Measurements from ENCODE around the gene ORM2. TPM values are rescaled to one million over a fixed set of nuclear protein-coding genes. Genes with fewer than 3 reads are reported as not detected.
"Not testable (repeated sequence)": the region's sequence is repeated elsewhere in the genome, so short reads cannot be mapped to it uniquely, and the experiment has no call there.

The ORM2 gene
- total RNA-seq, 1 donor from 2014 or later = not detected

- H4K20me1 ChIP-seq (ENCODE audit: low read depth) = no peaks in the 10 kb centered on the region
- Mint-ChIP-seq H3K4me1 (peaks cover 9% of the 10 kb centered on the region), H3K9me3 (no peaks in the 10 kb centered on the region), H3K4me3 (no peak overlapping the region), H3K36me3 (no peaks in the 10 kb centered on the region), H3K27ac (no peak overlapping the region), H3K27me3 (ENCODE audit: insufficient read depth, low read depth) (peaks cover 5% of the 10 kb centered on the region)
- no peaks in the 10 kb centered on the region for H3K9me3 ChIP-seq (ENCODE audit: low read depth)
- H3F3A ChIP-seq (ENCODE audit: low read depth) = peaks cover 6% of the 10 kb centered on the region
- H3K36me3 ChIP-seq = no peaks in the 10 kb centered on the region
- no peaks in the 10 kb centered on the region for H3K27me3 ChIP-seq
- H2AFZ ChIP-seq (replicated peaks) = no peak overlapping the region
- no peaks in the 10 kb centered on the region for H3K79me2 ChIP-seq (ENCODE audit: low read depth)
- TF ChIP-seq EZH2 (IDR thresholded peaks at IDR 0.05) (no peak), EZH2phosphoT487 (IDR thresholded peaks at IDR 0.05) (no peak)
- TF ChIP-seq, protein P1, sequence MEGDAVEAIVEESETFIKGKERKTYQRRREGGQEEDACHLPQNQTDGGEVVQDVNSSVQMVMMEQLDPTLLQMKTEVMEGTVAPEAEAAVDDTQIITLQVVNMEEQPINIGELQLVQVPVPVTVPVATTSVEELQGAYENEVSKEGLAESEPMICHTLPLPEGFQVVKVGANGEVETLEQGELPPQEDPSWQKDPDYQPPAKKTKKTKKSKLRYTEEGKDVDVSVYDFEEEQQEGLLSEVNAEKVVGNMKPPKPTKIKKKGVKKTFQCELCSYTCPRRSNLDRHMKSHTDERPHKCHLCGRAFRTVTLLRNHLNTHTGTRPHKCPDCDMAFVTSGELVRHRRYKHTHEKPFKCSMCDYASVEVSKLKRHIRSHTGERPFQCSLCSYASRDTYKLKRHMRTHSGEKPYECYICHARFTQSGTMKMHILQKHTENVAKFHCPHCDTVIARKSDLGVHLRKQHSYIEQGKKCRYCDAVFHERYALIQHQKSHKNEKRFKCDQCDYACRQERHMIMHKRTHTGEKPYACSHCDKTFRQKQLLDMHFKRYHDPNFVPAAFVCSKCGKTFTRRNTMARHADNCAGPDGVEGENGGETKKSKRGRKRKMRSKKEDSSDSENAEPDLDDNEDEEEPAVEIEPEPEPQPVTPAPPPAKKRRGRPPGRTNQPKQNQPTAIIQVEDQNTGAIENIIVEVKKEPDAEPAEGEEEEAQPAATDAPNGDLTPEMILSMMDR (IDR thresholded peaks at IDR 0.05) = no peak
- no peak overlapping the region for H3K9ac ChIP-seq
- no peak overlapping the region for H3K27ac ChIP-seq
- DNase-seq (ENCODE audit: low spot score) = no peak
- H3K4me3 ChIP-seq = no peak overlapping the region
- H3K4me2 ChIP-seq = no peak overlapping the region
- peaks cover 8% of the 10 kb centered on the region for H3K4me1 ChIP-seq
Observed at GRCh38 chr9:114319147-114319546, 10.5 kb upstream of the ORM2 start.

GRCh38 chr9:114320710-114321109 lies 9.0 kb upstream of the ORM2 start:
- not testable (repeated sequence) for H3K4me2 ChIP-seq; H3K27me3 ChIP-seq; H3K4me1 ChIP-seq; H2AFZ ChIP-seq (replicated peaks); H3F3A ChIP-seq (ENCODE audit: low read depth); H4K20me1 ChIP-seq (ENCODE audit: low read depth); H3K9me3 Mint-ChIP-seq; H3K9me3 ChIP-seq (ENCODE audit: low read depth); H3K27me3 Mint-ChIP-seq (ENCODE audit: insufficient read depth, low read depth); H3K36me3 Mint-ChIP-seq; H3K4me1 Mint-ChIP-seq; H3K9ac ChIP-seq; H3K79me2 ChIP-seq (ENCODE audit: low read depth); H3K27ac ChIP-seq; H3K4me3 ChIP-seq; H3K36me3 ChIP-seq; DNase-seq (ENCODE audit: low spot score); H3K4me3 Mint-ChIP-seq; H3K27ac Mint-ChIP-seq

- Histone ChIP-seq H3K27ac (no peak overlapping the region), H3K27me3 (no peaks in the 10 kb centered on the region), H3K36me3 (no peaks in the 10 kb centered on the region), H3F3A (ENCODE audit: low read depth) (peaks cover 3% of the 10 kb centered on the region), H3K9ac (no peak overlapping the region), H3K4me1 (peaks cover 4% of the 10 kb centered on the region), H3K4me2 (no peak overlapping the region), H3K79me2 (ENCODE audit: low read depth) (no peaks in the 10 kb centered on the region), H2AFZ (replicated peaks) (no peak overlapping the region), H3K9me3 (ENCODE audit: low read depth) (no peaks in the 10 kb centered on the region), H4K20me1 (ENCODE audit: low read depth) (no peaks in the 10 kb centered on the region), H3K4me3 (no peak overlapping the region)
- TF ChIP-seq, protein P1 (IDR thresholded peaks at IDR 0.05) = no peak
- TF ChIP-seq EZH2 (IDR thresholded peaks at IDR 0.05) (no peak), EZH2phosphoT487 (IDR thresholded peaks at IDR 0.05) (no peak)
- no peaks in the 10 kb centered on the region for H3K9me3 Mint-ChIP-seq
- peaks cover 2% of the 10 kb centered on the region for H3K4me1 Mint-ChIP-seq
- no peaks in the 10 kb centered on the region for H3K27me3 Mint-ChIP-seq (ENCODE audit: insufficient read depth, low read depth)
- H3K27ac Mint-ChIP-seq = no peak overlapping the region
- no peak overlapping the region for H3K4me3 Mint-ChIP-seq
- no peak for DNase-seq (ENCODE audit: low spot score)
- no peaks in the 10 kb centered on the region for H3K36me3 Mint-ChIP-seq
Observed at GRCh38 chr9:114321759-114322158, 7.9 kb upstream of the ORM2 start.

DNA sequence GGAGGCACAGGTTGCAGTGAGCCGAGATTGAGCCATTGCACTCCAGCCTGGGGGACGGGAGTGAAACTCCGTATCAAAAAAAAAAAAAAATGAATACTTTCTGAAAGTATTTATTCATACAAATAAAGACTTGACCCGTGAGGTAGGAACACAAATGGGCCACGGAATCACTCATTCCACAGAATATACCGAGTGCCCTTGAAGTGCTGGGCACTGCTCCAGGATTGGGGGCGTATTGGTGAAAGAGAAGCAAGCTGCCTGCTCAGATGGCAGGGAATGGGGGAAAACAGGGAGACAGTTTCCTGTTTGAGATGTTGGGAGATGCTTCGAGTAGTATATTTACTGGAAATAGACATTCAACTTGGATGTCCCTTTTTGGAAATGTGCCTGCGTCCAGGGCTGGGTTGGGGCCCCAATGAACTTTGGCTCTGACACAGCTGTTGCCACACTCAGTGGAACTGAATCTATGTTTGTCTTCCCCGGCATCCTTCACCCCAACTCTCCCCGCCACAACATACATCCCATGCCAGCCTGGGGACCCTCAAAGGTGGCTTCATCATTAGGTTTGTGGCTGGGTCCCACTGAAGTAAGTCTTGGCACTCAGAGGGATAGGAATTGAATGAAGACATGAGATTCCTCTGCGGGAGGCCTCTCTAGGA lies 7.4 kb upstream of the ORM2 start:
- H3K4me2 ChIP-seq = not testable (repeated sequence)

GRCh38 chr9:114322831-114323531 lies 6.7 kb upstream of the ORM2 start, which contains the start of gene ORM1:
Gene ORM1 (plus strand): TSS chr9:114323098. CDS start chr9:114323134, 36 bp downstream.
- H3K36me3 ChIP-seq; H3K4me1 Mint-ChIP-seq; H4K20me1 ChIP-seq (ENCODE audit: low read depth); H3K4me2 ChIP-seq; H3K27me3 ChIP-seq; H3K79me2 ChIP-seq (ENCODE audit: low read depth); H3F3A ChIP-seq (ENCODE audit: low read depth); H3K9me3 Mint-ChIP-seq; DNase-seq (ENCODE audit: low spot score); H3K27ac ChIP-seq; H3K27ac Mint-ChIP-seq; H3K4me1 ChIP-seq; H3K4me3 ChIP-seq; H3K36me3 Mint-ChIP-seq; H3K9me3 ChIP-seq (ENCODE audit: low read depth); H3K9ac ChIP-seq; H3K27me3 Mint-ChIP-seq (ENCODE audit: insufficient read depth, low read depth); H3K4me3 Mint-ChIP-seq; H2AFZ ChIP-seq (replicated peaks): not testable (repeated sequence)

More for the DNA sequence above, 7.4 kb upstream of the ORM2 start:
- not testable (repeated sequence) for H3K4me3 Mint-ChIP-seq; H3K27me3 ChIP-seq; H3K9me3 Mint-ChIP-seq; H3F3A ChIP-seq (ENCODE audit: low read depth); H3K27me3 Mint-ChIP-seq (ENCODE audit: insufficient read depth, low read depth); H2AFZ ChIP-seq (replicated peaks); DNase-seq (ENCODE audit: low spot score); H3K36me3 Mint-ChIP-seq; H3K27ac Mint-ChIP-seq; H4K20me1 ChIP-seq (ENCODE audit: low read depth); H3K4me3 ChIP-seq; H3K36me3 ChIP-seq; H3K9me3 ChIP-seq (ENCODE audit: low read depth); H3K4me1 Mint-ChIP-seq; H3K4me1 ChIP-seq; H3K79me2 ChIP-seq (ENCODE audit: low read depth); H3K27ac ChIP-seq; H3K9ac ChIP-seq

- not testable (repeated sequence) for H3K9me3 Mint-ChIP-seq; H3K4me1 ChIP-seq; H3K27ac ChIP-seq; H3F3A ChIP-seq (ENCODE audit: low read depth); H3K27ac Mint-ChIP-seq; H3K4me3 Mint-ChIP-seq; H3K27me3 Mint-ChIP-seq (ENCODE audit: insufficient read depth, low read depth); H3K9ac ChIP-seq; H2AFZ ChIP-seq (replicated peaks); H3K36me3 Mint-ChIP-seq; H3K4me1 Mint-ChIP-seq; H3K79me2 ChIP-seq (ENCODE audit: low read depth); H3K9me3 ChIP-seq (ENCODE audit: low read depth); H3K27me3 ChIP-seq; H3K4me3 ChIP-seq; DNase-seq (ENCODE audit: low spot score); H3K36me3 ChIP-seq; H4K20me1 ChIP-seq (ENCODE audit: low read depth); H3K4me2 ChIP-seq
Observed at GRCh38 chr9:114323849-114324248, 5.8 kb upstream of the ORM2 start.

Data from neural progenitor cell (in vitro differentiated cells).